Gastrocnemius medialis (tissue), 4 donors: ENCODE results near the gene MISP3. TPM values are rescaled to one million over a fixed set of nuclear protein-coding genes. Genes with fewer than 3 reads are reported as not detected.

Experiments
- ATAC-seq, 2 donors: fragments of 150-250 bp; one replicate each; pipeline ENCODE4 v1.9.1; 2016
- DNase-seq, 2 donors: peaks; one replicate each; pipeline ENCODE4 v3.0.0-alpha.2; 2019
- H3K27ac ChIP-seq, 4 donors: fragments of 200-600 bp; sonication (generic); 1 replicate in 1 of 4; 2 replicates in 3 of 4; pipeline ENCODE4 v1.5.1; 2016 to 2018; ENCODE audit warnings: mild to moderate bottlenecking in 2 of 4, moderate library complexity in 1 of 4
- H3K27me3 ChIP-seq, 3 donors: fragments of 200-600 bp; sonication (generic) in 2 of 3; 1 replicate in 1 of 3; 2 replicates in 2 of 3; pipeline versions ENCODE4 v1.5.1 to v1.6.0; 2016 to 2019; ENCODE audit warnings: mild to moderate bottlenecking in 1 of 3, moderate library complexity in 1 of 3
- H3K36me3 ChIP-seq, 2 donors: fragments of 200-600 bp; sonication (generic) in 1 of 2; one replicate each; pipeline ENCODE4 v1.5.1; 2017 to 2018
- H3K4me1 ChIP-seq, 2 donors: fragments of 200-600 bp; sonication (generic) in 1 of 2; one replicate each; pipeline ENCODE4 v1.5.1; 2016 to 2017; ENCODE audit warnings: mild to moderate bottlenecking in 2 of 2
- H3K4me3 ChIP-seq, 4 donors: fragments of 200-600 bp; sonication (generic) in 3 of 4; 1 replicate in 1 of 4; 2 replicates in 3 of 4; pipeline ENCODE4 v1.5.1; 2016 to 2019; ENCODE audit warnings: mild to moderate bottlenecking in 2 of 4
- H3K9me3 ChIP-seq, 3 donors: fragments of 200-600 bp; sonication (generic) in 2 of 3; 1 replicate in 1 of 3; 2 replicates in 2 of 3; pipeline ENCODE4 v1.5.1; 2016 to 2019
- CTCF ChIP-seq, 5 experiments: fragments of 450-650 bp in 3 of 5; fragments of 200-600 bp in 2 of 5; sonication (generic) in 2 of 5; IDR thresholded peaks in 4 of 5; conservative IDR thresholded peaks in 1 of 5; 1 replicate in 4 of 5; 2 replicates in 1 of 5; pipeline ENCODE4 v1.5.1; 2016 to 2019; ENCODE audit warnings: antibody characterized with exemption in 5 of 5, mild to moderate bottlenecking in 3 of 5, moderate library complexity in 3 of 5
- POLR2A ChIP-seq, 2 donors: fragments of 450-650 bp; IDR thresholded peaks; one replicate each; pipeline ENCODE4 v1.6.1; 2017; ENCODE audit warnings: antibody characterized with exemption in 2 of 2, mild to moderate bottlenecking in 2 of 2, moderate library complexity in 2 of 2
- in situ Hi-C, 4 donors: fragments of 200-750 bp; cut with MboI; loops; one replicate each; pipeline versions ENCODE4 v1.15.0 to v1.8.0; 2017; ENCODE audit warnings: low sequenced_read_pairs in 4 of 4
- intact Hi-C: fragments of 100-400 bp; cut with DNase I; formaldehyde crosslinking; loops from one replicate; pipeline ENCODE4 v1.15.1; 2023; ENCODE audit warnings: low total_unique reads
- total RNA-seq, 4 donors: library from RNA; depleted of rRNA; stranded (reverse); fragments of >200 nt; gene quantifications; one replicate each; pipeline versions ENCODE4 v1.1.0 to v1.2.3, GENCODE V29; 2016

MISP3 gene
- total RNA-seq, 4 donors from 2014 or later: 1.8 to 8.0 (median 5.7) TPM

GRCh38 chr19:14059652-14060155, 12.9 kb upstream of the MISP3 start:
- Histone ChIP-seq H3K4me1 (peaks cover 0 to 4% of the 10 kb centered on the region in 2 donors), H3K4me3 (no peak overlapping the region), H3K9me3 (no peaks in the 10 kb centered on the region), H3K27ac (no peak overlapping the region), H3K36me3 (no peaks in the 10 kb centered on the region), H3K27me3 (peaks cover 20 to 60% (median 42%) of the 10 kb centered on the region in 3 donors)
- DNase-seq (no peak), ATAC-seq (no peak)
- intact Hi-C loops (no loop called here), in situ Hi-C loops (loop anchor here (10.0 to 25.0 kb wide), 3 partner anchors 165 to 472 kb away; no protein-coding TSS in a partner anchor)
- TF ChIP-seq CTCF (IDR thresholded peaks at IDR 0.05 in 4 of 5, conservative IDR thresholded peaks at IDR 0.05 in 1 of 5) (no peak), POLR2A (IDR thresholded peaks at IDR 0.05) (no peak)

GRCh38 chr19:14061081-14061749, 11.4 kb upstream of the MISP3 start:
- no peak overlapping the region for H3K4me3 ChIP-seq
- no peak overlapping the region for H3K27ac ChIP-seq
- no peaks in the 10 kb centered on the region for H3K36me3 ChIP-seq
- in situ Hi-C loops (loop anchor here (25.0 kb wide), 2 partner anchors 449 to 474 kb away; no protein-coding TSS in a partner anchor), intact Hi-C loops (no loop called here)
- ATAC-seq (no peak), DNase-seq (no peak)
- H3K27me3 ChIP-seq: peaks cover 20 to 60% (median 42%) of the 10 kb centered on the region in 3 donors
- peaks cover 0 to 4% of the 10 kb centered on the region in 2 donors for H3K4me1 ChIP-seq
- H3K9me3 ChIP-seq: no peaks in the 10 kb centered on the region
- TF ChIP-seq CTCF (IDR thresholded peaks at IDR 0.05 in 4 of 5, conservative IDR thresholded peaks at IDR 0.05 in 1 of 5) (no peak), POLR2A (IDR thresholded peaks at IDR 0.05) (no peak)

- no peak for ATAC-seq
- TF ChIP-seq POLR2A (IDR thresholded peaks at IDR 0.05) (no peak), CTCF (IDR thresholded peaks at IDR 0.05 in 4 of 5, conservative IDR thresholded peaks at IDR 0.05 in 1 of 5) (no peak)
- H3K27ac ChIP-seq: no peak within 1 kb of the TSS
- no peaks in the 10 kb centered on the region for H3K9me3 ChIP-seq
- intact Hi-C loops: no loop called here
- H3K27me3 ChIP-seq: peaks cover 20 to 53% (median 40%) of the 10 kb centered on the region in 3 donors
- no peak for DNase-seq
- no peak within 1 kb of the TSS for H3K4me3 ChIP-seq
- no peaks in the 10 kb centered on the region for H3K36me3 ChIP-seq
- in situ Hi-C loops: loop anchor here (25.0 kb wide), 2 partner anchors 450 to 475 kb away; no protein-coding TSS in a partner anchor
- H3K4me1 ChIP-seq: peaks cover 0 to 4% of the 10 kb centered on the region in 2 donors
Measured at GRCh38 chr19:14061751-14062557, 10.6 kb upstream of the MISP3 start, which contains the start of gene PALM3. TSS of gene PALM3 (minus strand) at chr19:14062076. CDS start at chr19:14061980, 96 bp downstream.

GRCh38 chr19:14062558-14062855, 10.1 kb upstream of the MISP3 start:
- H3K4me3 ChIP-seq: no peak overlapping the region
- intact Hi-C loops: no loop called here
- no peaks in the 10 kb centered on the region for H3K36me3 ChIP-seq
- H3K27ac ChIP-seq: no peak overlapping the region
- TF ChIP-seq CTCF (IDR thresholded peaks at IDR 0.05 in 4 of 5, conservative IDR thresholded peaks at IDR 0.05 in 1 of 5): no peak
- TF ChIP-seq POLR2A (IDR thresholded peaks at IDR 0.05): no peak
- H3K27me3 ChIP-seq: peaks cover 20 to 49% (median 35%) of the 10 kb centered on the region in 3 donors
- no peak for DNase-seq
- no peak for ATAC-seq
- H3K4me1 ChIP-seq: peaks cover 0 to 4% of the 10 kb centered on the region in 2 donors
- H3K9me3 ChIP-seq: no peaks in the 10 kb centered on the region
- in situ Hi-C loops: loop anchor here (25.0 kb wide), 2 partner anchors 450 to 475 kb away; no protein-coding TSS in a partner anchor
